B cell (primary cell): ENCODE results near the gene P2RY6.

Experiments used
- EZH2 ChIP-seq: IDR thresholded peaks from 2 replicates; pipeline ENCODE4 v1.6.1; 2012; ENCODE audit warnings: borderline replicate concordance, low read depth, mild to moderate bottlenecking, moderate library complexity, low read length; ENCODE audit not compliant: insufficient read depth, poor library complexity, severe bottlenecking
- TF ChIP-seq, protein P1 (sequence below): fragments of 200-600 bp; IDR thresholded peaks from one replicate; pipeline ENCODE4 v1.8.0; 2022; ENCODE audit warnings: antibody characterized with exemption, mild to moderate bottlenecking

- TF ChIP-seq, protein P1, sequence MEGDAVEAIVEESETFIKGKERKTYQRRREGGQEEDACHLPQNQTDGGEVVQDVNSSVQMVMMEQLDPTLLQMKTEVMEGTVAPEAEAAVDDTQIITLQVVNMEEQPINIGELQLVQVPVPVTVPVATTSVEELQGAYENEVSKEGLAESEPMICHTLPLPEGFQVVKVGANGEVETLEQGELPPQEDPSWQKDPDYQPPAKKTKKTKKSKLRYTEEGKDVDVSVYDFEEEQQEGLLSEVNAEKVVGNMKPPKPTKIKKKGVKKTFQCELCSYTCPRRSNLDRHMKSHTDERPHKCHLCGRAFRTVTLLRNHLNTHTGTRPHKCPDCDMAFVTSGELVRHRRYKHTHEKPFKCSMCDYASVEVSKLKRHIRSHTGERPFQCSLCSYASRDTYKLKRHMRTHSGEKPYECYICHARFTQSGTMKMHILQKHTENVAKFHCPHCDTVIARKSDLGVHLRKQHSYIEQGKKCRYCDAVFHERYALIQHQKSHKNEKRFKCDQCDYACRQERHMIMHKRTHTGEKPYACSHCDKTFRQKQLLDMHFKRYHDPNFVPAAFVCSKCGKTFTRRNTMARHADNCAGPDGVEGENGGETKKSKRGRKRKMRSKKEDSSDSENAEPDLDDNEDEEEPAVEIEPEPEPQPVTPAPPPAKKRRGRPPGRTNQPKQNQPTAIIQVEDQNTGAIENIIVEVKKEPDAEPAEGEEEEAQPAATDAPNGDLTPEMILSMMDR: no peak
- no peak for TF ChIP-seq EZH2
These were observed 47.0 kb upstream of the P2RY6 start for GRCh38 chr11:73225001-73225686.
